GM12892 (cell line): Measurements from ENCODE around the gene YIPF6.

Experiments
- POLR2A ChIP-seq: IDR thresholded peaks from 2 replicates; pipeline ENCODE4 v1.6.1; 2011; ENCODE audit warnings: low read depth, low read length, control low read depth
- POLR2AphosphoS5 ChIP-seq: IDR thresholded peaks from 2 replicates; pipeline ENCODE4 v1.6.1; 2011; ENCODE audit warnings: low read depth, low read length, control low read depth

DNA sequence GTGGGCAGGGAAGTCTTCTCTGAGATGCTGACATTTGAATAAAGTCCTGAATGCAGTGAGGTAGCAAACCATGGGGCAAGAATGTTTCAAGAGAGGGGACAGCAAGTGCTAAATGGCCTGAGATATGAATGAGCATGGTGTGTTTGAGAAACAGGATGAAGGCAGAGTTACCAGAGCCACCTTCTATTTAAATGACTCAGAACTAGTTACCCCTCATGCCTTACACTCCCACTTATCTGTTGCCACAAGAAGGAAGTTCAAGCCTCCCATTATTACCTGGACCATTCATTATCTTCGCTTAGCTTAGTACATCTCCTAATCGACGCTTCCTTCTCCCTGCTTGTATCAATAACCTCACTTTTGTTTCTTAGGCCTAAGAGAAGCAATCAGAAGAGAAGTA, 81.0 kb downstream of the YIPF6 start:
- TF ChIP-seq POLR2A (no peak), POLR2AphosphoS5 (no peak)
